RWPE2 (cell line): ENCODE measurements around the gene FIGN.
A peak's percentile ranks its signal among the peaks of the same experiment; 100 is the strongest.

Experiments
- ATAC-seq: fragments of 200-7000 bp; cut with Tn5 transposase; 3 replicates; pipeline ENCODE4 v1.9.1; 2021; ENCODE audit warnings: low read depth
- DNase-seq: peaks from one replicate; pipeline ENCODE4 v3.0.0-alpha.2; 2020; ENCODE audit warnings: low spot score
- H3K27ac ChIP-seq: fragments of 450-650 bp; 2 replicates; pipeline ENCODE4 v1.5.1; 2017; ENCODE audit warnings: mild to moderate bottlenecking; ENCODE audit not compliant: poor library complexity, severe bottlenecking
- H3K27me3 ChIP-seq: fragments of 250-450 bp; sonication (Bioruptor Pico); 2 replicates; pipeline ENCODE4 v1.5.1; 2021; ENCODE audit warnings: mild to moderate bottlenecking, moderate library complexity; ENCODE audit not compliant: insufficient read depth, poor library complexity, severe bottlenecking
- H3K36me3 ChIP-seq: fragments of 250-450 bp; sonication (Bioruptor Pico); 2 replicates; pipeline ENCODE4 v1.5.1; 2020; ENCODE audit warnings: low read depth, mild to moderate bottlenecking, moderate library complexity
- H3K4me1 ChIP-seq: fragments of 250-450 bp; sonication (Bioruptor Pico); 2 replicates; pipeline ENCODE4 v1.5.1; 2021; ENCODE audit warnings: mild to moderate bottlenecking, moderate library complexity; ENCODE audit not compliant: insufficient read depth, poor library complexity, severe bottlenecking
- H3K4me3 ChIP-seq: fragments of 250-450 bp; sonication (Bioruptor Pico); 2 replicates; pipeline ENCODE4 v1.5.1; 2021; ENCODE audit warnings: mild to moderate bottlenecking, moderate library complexity; ENCODE audit not compliant: severe bottlenecking
- H3K9me3 ChIP-seq: fragments of 250-450 bp; sonication (Bioruptor Pico); 2 replicates; pipeline ENCODE4 v1.5.1; 2021; ENCODE audit warnings: mild to moderate bottlenecking, moderate library complexity; ENCODE audit not compliant: severe bottlenecking
- CTCF ChIP-seq: fragments of 450-650 bp; IDR thresholded peaks from one replicate; pipeline ENCODE4 v1.5.1; 2017; ENCODE audit warnings: mild to moderate bottlenecking, moderate library complexity; ENCODE audit not compliant: poor library complexity, severe bottlenecking

FIGN gene

GRCh38 chr2:163665051-163665450 is 70.8 kb downstream of the FIGN start:
- no peaks in the 10 kb centered on the region for H3K36me3 ChIP-seq
- no peaks in the 10 kb centered on the region for H3K27me3 ChIP-seq
- no peak for ATAC-seq

GRCh38 chr2:163664610-163665009 is 71.2 kb downstream of the FIGN start:
- H3K27me3 ChIP-seq: no peaks in the 10 kb centered on the region
- no peak for TF ChIP-seq CTCF
- DNase-seq: no peak
- H3K4me3 ChIP-seq: no peak overlapping the region
- no peak for ATAC-seq
- peaks cover 52% of the 10 kb centered on the region for H3K4me1 ChIP-seq
- no peaks in the 10 kb centered on the region for H3K36me3 ChIP-seq
- no peaks in the 10 kb centered on the region for H3K9me3 ChIP-seq
- peak overlapping the region; percentile 86 for H3K27ac ChIP-seq

More at GRCh38 chr2:163665051-163665450, 70.8 kb downstream of the FIGN start:
- Histone ChIP-seq H3K9me3 (no peaks in the 10 kb centered on the region), H3K4me1 (peaks cover 48% of the 10 kb centered on the region), H3K27ac (peak overlapping the region; percentile 86), H3K4me3 (no peak overlapping the region)
- TF ChIP-seq CTCF: no peak
- DNase-seq: no peak

- peaks cover 61% of the 10 kb centered on the region for H3K4me1 ChIP-seq
- no peak for DNase-seq
Observed at GRCh38 chr2:163662141-163662780, 73.5 kb downstream of the FIGN start.

GRCh38 chr2:163659224-163659623 is 76.6 kb downstream of the FIGN start:
- DNase-seq (no peak), ATAC-seq (peak; percentile 98)
- peak overlapping the region; percentile 79 for H3K27ac ChIP-seq
- H3K36me3 ChIP-seq: no peaks in the 10 kb centered on the region
- H3K9me3 ChIP-seq: no peaks in the 10 kb centered on the region
- H3K4me3 ChIP-seq: no peak overlapping the region
- TF ChIP-seq CTCF: no peak
- H3K4me1 ChIP-seq: peaks cover 34% of the 10 kb centered on the region
- no peaks in the 10 kb centered on the region for H3K27me3 ChIP-seq

More at GRCh38 chr2:163662141-163662780, 73.5 kb downstream of the FIGN start:
- Histone ChIP-seq H3K27me3 (no peaks in the 10 kb centered on the region), H3K4me3 (no peak overlapping the region), H3K27ac (peak overlapping the region; percentile 37), H3K9me3 (no peaks in the 10 kb centered on the region), H3K36me3 (no peaks in the 10 kb centered on the region)
- TF ChIP-seq CTCF: no peak
- no peak for ATAC-seq

- no peak; the same call in 2 of the 3 replicates for ATAC-seq
- Histone ChIP-seq H3K36me3 (no peaks in the 10 kb centered on the region), H3K27ac (peak overlapping the region; percentile 79), H3K4me3 (no peak overlapping the region), H3K27me3 (no peaks in the 10 kb centered on the region), H3K9me3 (no peaks in the 10 kb centered on the region), H3K4me1 (peaks cover 34% of the 10 kb centered on the region)
- TF ChIP-seq CTCF: no peak
- DNase-seq: no peak
Observed at GRCh38 chr2:163658556-163658955, 77.3 kb downstream of the FIGN start.
